ENCODE data around the gene AKT3.

The AKT3 gene

DNA sequence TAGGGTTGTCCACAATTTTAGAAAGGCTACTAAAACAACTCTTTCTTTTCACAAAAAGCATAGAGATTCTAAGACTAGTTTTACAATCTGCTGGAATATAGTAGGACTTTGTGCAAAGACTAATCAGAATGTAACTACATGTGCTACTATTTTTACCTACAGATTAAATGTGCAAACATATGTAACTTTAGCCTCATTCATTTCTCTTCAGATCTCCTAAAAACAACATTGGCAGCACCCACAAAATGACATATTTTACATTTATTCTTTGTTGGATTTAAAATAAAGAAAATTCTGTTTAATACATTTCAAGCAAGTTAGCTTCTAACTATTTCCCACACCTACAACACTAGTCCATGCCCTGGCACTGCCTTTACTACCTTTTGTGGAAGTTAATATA is 292.2 kb downstream of the AKT3 start:
- no peak for DNase-seq (ENCODE audit: low read depth in 2 of 2)

DNA sequence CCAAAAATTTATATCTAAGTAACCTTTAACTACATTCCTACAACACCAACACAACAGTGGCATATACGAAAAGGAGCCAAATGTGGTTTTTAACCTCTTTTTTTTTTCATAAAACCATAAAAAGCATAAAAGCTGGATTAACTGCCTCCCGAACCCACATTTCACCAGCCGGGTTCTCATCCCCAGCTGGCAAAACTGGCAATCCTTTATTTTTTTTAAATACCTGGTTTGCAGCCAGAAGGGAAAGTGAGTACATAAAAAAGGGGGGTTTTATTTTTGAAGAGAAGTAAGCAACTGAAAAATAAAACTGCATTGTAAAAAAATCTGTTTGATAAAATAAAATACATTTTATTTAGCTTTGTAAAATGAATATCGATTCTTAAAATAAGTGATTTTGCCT is 295.4 kb downstream of the AKT3 start:
- no peak for DNase-seq (ENCODE audit: low read depth in 2 of 2)

DNA sequence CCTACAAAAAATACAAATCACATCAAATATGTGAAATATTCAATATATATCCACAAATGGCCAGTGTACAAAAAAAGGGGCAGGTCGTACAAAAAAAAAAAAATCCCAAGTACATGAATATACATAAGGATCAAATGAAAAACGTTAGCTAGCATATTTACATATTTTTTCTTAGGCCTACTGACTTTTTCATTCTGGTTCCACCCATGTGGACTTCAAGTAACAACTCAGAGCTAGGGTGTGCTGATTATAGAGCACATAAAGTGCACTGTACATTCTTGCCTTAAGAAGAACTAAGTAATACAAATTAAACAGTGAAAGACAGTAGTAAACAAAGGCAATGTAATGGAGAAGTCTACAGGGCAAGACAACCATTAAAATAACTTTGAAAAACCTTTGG is 297.0 kb downstream of the AKT3 start:
- no peak for DNase-seq (ENCODE audit: low read depth in 2 of 2)

DNA sequence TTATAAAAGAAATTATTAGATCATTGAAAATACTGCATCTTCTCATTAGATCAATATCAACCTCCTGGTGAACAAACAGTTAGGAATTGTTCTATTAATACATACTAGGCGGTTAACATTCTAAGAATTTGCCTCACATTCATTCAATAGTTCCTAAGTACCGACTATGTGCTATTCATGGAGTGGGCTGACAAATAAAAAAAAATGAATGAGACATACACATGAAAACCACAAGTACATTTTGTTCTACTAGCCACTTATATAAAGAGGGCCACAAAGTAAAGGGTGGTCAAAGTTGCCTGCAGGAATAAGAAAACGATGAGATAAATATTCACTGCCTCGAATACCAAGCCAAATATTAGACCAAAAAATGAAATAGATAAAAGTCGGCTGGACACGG is 299.8 kb downstream of the AKT3 start:
- no peak for DNase-seq (ENCODE audit: low read depth in 2 of 2)

DNA sequence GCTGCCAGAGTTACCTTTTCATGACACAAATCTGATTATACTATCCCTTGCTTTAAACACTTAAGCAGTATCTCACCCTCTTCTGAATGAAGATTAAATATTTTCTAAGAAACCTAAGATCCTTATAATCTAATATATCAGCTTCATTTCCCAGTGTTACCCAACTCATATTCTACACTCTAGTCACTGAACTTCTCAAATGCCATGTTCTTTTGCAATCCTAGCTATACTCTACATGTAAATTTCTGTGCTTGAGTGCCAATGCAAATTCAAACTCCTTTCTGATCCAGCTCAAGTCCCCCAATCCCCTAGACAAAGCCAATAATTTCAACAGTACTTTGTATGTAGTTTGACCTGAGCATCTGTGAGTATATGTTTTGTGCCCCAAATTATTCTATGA is 300.3 kb downstream of the AKT3 start:
- DNase-seq (ENCODE audit: low read depth in 2 of 2) = no peak

DNA sequence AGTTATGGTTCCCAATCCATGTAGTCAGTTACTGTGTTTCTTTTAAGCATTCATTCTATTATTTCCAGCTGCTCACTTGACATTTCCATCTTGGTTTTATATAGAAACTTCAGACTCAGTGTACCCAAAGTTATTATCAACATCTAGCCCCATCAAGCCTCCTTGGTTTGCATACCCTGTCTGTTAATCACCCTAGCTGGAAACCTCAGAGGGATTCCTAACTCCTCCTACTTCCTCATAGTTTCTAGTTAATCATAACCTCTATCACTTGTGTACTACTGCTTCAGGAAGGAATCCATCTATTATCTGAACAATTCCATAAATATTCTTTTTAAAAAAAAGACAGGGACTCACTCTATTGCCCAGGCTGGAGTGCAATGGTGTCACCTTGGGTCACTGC is 300.9 kb downstream of the AKT3 start:
- no peak for DNase-seq (ENCODE audit: low read depth in 2 of 2)

DNA sequence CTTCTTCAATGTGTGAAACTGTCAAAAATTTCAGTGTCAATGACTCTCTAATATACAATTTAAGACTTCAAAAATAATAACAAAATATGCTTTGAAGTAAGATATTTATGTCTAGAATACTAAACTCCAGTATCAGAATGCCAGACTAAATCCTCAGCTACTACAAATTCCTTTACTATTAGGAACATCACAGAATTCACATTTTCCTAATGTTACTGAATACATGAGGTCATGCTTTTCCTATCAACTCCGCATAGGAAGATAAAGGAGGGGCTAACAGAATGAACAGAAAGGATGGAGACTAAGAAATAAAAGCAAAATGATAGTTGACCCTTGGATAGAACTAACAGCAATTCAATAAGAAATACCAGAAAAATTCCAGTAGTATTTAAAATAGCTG is 301.5 kb downstream of the AKT3 start:
- DNase-seq (ENCODE audit: low read depth in 2 of 2) = no peak

DNA sequence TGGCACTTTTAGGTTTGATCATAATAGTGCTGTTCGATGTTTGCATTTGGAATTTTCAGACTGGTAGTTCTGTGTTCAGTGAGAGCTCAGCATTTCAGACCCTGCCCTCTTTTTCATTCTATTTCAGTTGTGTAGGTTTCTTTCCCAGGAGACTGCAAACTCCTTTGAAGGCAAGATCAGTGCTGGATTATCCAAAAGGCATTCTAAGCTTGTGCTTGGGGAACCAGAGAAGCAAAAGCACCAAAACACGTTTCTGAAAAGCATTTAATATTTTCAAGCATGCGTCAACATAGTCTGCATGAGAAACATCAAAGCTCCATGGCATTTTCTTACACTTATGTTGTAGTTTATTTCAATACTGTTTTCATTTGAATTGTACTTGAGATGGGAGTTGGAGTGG is 302.2 kb downstream of the AKT3 start:
- no peak for DNase-seq (ENCODE audit: low read depth in 2 of 2)

DNA sequence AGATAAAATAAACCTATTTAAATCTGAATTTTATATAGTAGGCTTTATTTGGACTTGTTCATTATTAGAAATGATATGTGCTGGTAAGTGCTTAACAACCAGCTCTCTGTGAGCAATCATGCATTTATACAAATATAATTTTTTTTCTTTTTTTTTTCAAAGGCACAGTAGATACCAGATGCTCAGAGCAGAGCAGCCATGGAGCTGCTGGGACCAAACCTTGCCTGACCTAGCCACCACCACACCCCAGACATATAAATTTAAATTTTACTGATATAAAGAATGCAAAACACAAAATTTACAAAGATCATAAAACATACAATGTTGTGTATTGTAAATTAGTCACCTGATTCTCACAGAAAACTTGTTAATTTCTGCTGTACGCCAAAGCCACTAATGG is 303.6 kb downstream of the AKT3 start:
- DNase-seq (ENCODE audit: low read depth in 2 of 2) = no peak

DNA sequence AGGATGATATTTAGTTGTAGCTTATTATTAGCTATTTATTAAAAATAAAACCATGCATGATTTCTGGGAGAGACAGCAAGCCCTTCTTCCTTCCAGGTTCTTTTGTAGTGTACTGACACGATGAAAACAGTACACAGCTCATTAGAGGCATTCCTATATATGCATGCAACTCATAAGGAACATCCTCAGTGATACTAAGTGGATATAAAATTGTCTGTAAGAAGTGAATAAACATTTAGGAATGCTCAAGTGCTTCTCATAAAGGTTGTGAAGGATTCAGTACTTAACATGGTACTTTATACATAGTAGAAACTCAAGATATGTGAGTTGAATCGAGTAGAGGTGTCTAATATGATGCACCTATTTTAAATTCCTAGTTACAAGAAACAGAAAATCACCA is 306.5 kb downstream of the AKT3 start:
- no peak for DNase-seq (ENCODE audit: low read depth in 2 of 2)

DNA sequence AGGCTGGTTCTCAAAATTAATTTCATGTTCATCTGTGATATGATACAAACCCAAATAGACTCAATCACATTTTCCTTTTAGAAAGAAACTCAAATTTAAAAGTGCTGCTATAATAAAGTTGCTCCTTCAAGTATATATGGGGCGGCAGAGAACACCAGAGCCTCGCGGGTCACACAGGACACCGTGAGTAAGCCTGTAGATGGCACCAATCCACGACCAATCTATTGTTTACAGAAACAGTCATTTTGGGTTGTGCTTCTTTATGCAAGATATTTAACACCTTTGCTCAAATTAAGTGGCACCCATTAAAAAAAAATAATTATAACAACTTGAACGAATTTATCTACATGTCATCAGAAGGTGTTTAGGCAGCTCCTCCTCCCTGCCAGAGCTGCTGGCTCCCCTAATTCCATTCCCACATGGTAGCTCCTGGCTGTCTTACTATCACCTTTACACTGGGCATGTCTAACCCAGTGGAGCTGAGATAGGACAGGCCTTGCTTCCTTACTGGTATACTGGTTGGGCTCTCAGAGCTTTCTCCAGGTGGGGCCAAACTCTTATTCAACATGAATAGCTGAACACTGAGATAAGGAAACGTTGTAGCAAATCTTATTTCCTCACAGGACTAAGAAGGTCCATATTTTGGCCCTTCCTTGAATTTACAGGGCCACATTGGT is 307.2 kb downstream of the AKT3 start:
- DNase-seq (ENCODE audit: low read depth in 2 of 2) = no peak

DNA sequence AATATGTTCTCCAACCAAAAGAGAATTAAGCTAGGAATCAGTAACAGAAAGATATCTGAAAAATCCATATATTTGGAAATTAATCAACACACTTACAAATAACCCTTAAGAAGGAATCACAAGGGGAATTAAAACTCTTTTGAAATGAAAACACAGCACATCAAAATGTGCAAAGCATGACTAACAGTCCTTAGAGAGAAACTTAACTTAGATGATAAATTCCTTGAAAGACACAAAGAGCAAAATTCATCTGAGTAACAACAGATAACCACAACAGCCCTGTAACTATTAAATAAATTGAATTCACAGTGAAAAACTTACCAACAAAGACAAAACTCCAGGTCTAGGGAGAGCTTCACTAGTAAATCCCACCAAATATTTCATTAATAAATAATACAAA is 310.4 kb downstream of the AKT3 start:
- DNase-seq (ENCODE audit: low read depth in 2 of 2) = no peak

DNA sequence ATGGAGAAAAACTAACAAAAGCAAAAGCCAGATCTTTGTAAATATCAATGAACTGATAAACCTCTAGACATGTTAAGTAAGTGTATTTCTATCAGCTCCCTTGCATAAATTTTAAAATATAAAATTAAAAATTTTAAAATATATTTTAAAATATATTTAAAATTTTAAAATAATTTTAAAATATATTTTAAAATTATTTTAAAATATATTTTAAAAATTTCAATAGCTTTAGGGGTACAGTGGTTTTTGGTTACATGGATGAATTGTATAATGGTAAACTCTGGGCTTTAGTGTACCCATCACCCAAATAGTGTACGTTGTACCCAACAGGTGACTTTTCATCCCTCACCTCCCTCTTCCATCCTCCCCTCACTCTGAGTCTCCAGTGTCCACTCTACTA is 315.0 kb downstream of the AKT3 start:
- DNase-seq (ENCODE audit: low read depth in 2 of 2) = no peak

DNA sequence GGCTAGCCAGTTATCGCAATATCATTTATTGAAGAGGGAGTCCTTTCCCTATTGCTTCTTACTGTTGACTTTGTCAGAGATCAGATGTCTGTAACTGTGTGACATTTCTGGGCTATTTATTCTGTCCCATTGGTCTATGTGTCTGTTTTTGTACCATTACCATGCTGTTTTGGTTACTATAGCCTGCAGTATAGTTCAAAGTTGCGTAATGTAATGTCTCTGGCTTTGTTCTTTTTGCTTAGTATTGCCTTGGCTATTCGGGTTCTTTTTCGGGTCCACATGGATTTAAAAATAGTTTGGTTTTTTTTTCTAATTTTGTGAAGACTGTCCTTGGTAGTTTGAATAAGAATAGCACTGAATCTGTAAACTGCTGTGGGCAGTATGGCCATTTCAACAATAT is 320.5 kb downstream of the AKT3 start:
- no peak for DNase-seq (ENCODE audit: low read depth in 2 of 2)

DNA sequence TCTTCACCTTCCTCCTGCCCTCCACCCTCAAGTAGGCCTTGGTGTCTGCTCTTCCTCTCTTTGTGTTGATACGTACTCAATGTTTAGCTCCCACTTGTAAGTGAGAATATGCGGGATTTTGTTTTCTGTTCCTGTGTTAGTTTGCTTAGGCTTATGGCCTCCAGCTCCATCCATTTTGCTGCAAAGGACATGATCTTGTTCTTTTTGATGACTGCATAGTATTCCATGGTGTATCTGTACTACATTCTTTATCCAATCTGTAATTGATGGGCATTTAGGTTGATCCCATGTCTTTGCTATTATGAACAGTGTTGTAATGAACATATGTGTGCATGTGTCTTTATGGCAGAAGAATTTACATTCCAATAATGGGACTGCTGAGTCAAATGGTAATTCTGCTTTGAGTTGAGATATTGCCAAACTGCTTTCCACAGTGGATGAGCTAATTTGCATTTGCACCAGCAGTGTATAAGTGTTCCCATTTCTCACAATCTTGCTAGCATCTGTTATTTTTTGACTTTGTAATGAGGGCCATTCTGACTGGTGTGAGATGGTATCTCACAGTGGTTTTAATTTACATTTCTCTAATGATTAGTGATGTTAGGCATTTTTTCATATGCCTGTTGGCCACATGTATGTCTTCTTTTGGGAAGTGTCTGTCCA is 321.5 kb downstream of the AKT3 start:
- no peak for DNase-seq (ENCODE audit: low read depth in 2 of 2)

DNA sequence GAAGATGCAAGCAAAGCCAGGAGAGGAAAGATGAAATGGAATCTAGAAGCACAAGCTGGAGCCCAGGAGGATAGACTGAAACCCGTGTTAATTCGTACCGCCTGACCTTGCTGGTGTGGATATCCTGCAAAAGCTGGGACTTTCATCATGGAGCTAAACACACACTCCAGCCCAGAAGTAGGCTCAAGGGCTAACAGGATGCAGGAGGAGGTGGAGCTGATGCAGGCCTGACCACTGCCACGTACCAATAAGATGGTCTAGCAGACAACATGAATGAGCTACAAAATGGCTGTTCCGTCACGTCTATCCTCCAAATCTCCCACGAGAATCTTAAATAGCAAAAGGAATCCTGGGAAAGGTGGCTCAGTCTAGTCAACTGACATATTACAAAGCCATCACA is 323.9 kb downstream of the AKT3 start:
- DNase-seq (ENCODE audit: low read depth in 2 of 2) = no peak

DNA sequence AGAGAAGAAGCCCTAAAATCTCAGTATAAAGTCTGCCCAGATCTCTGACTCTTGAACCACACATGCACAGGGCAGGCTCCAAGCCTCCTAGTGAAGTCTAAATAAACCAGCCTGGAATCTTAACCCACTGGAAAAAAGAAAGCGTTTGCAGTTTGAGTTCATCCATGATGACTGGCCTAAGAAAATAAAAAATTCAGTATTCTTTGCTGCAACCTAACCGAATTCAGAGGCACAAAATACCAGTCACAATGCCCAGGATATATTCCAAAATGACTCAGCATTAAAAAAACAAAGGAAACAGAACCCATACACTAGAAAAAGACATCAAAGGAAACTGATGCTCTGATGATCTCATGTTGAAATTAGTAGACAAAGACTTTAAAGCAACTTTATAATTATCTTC is 325.0 kb downstream of the AKT3 start:
- DNase-seq (ENCODE audit: low read depth in 2 of 2) = no peak

DNA sequence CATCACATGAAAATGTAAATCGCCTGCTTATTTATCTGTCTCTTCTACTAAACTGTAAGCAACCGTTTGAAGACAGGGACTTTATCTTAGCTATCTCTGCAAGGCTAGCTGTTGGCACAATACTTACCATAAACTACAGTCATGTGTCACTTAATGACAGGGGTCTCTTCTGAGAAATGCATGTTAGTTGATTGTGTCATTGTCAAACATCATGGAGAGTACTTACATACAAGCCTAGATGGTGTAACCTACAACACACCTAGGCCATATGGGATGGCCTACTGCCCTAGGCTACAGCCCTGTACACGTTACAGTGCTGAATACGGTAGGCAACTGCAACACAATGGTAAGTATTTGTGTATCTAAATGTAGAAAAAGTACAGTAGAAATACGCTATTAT is 326.3 kb downstream of the AKT3 start:
- DNase-seq (ENCODE audit: low read depth in 2 of 2) = no peak

DNA sequence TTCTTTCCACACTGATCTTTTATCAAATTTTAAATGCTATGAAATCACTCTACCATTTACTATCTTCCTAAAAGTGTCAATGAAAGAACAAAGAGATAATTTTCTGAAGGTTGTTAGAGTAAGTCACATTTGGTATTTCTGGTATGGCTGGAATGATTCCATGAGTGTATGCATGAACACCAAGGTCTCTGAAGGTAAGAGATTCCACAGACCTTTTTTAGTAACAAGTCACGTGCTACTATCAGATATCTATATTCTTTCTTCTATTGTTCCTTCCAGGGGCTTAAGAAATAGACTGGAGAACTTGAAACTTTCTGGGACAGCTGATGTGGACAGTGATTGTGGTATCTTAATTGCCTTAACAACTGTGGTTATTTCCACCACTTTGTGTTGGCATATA is 329.2 kb downstream of the AKT3 start:
- DNase-seq (ENCODE audit: low read depth in 2 of 2) = no peak

DNA sequence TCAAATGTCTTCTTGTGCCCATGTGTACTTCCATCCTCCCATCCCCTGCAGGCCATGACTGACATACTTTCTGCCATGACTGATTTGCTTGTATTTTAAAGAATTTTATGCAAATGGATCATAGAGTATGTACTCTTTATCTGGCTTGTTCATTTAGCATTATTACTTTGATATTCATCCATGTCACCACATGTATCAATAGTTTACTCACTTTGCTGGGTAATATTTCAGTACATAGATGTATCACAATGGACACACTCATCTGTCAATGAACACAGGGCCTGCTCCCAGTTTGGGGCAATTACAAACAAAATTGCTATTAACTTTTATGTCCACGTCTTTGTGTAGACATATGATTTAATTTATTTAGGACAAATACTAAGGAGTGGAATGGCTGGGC is 335.1 kb downstream of the AKT3 start:
- no peak for DNase-seq (ENCODE audit: low read depth in 2 of 2)

DNA sequence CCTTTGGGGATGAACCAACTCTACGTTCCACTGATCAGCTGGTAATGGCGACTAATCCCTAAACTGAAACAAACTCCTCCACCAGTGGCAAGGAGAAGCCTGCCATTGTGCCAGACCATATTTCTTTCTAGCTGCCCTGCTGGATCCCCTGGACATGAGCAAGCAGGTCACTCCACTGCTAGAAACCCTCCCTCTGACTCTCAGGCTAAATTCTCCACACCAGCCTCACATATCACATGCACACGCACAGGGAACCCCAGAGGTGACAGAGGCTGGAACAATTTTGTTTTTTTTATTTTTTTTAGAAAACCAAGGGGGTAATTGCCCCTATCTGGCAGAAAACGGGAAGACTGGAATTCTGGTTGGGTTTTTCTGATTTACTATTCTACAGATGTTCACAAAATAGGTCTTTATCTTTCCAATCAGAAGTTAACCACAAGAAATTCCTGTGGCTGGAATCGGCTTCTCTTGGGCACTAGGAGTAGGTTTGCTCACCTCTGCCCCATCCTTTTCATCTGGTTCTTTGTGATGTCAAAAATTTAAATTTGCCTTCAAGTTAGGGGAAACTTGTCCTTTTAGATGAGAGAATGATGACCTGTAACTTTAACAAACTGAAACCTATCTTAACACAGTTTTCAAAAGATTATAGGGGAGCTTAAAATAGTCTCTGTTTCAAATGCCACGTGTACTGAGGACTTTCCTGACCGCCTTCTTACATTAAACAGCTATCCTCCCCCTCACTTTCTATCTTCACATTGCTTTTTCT is 336.1 kb downstream of the AKT3 start:
- DNase-seq (ENCODE audit: low read depth in 2 of 2) = no peak

DNA sequence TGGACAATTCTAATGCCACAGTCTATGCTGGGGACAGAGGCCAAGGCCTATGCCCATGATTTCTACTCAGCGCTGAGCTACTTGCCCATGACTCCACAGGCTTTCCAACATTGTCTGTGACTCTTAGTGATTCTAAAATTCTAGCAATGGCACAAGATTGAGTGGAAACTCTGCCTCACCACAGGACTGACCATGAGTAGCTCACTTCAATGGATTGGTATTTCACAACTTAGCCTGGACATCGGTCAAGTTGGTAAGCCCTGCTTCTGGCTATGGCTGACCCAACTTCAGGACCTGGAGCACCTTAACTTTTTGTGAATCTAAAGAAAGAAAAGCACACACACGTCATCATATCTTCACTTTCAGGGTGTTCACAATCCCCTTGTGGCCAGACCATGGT is 339.1 kb downstream of the AKT3 start:
- no peak for DNase-seq (ENCODE audit: low read depth in 2 of 2)

DNA sequence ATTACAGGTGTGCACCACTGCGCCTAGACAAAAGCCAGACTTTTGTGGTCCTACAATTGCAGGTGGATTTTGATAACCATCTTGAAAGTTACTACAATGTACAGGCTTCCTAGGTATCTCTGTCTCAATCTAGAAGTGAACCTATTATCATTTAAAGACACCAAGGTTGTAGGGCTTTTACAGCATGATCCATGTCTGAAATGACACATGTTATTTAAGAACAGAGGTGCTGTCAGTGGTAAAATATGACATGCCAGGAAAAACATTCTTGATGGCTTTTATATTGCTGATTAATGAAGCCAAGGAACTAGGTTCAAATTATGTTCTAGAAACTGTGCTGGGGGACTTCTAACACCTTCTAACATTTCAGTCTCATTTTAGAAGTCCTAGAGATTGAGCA is 341.1 kb downstream of the AKT3 start:
- DNase-seq (ENCODE audit: low read depth in 2 of 2) = no peak

Measured in stimulated activated CD4-positive, alpha-beta T cell treated with anti-CD3 and anti-CD28 coated beads, Interleukin-12 subunit alpha, Interleukin-12 subunit beta, amount 100 ng/mL, for 24 hours (primary cell).